Progenitor cell of endocrine pancreas (in vitro differentiated cells): Measurements from ENCODE around the gene PANX1. TPM values are rescaled to one million over a fixed set of nuclear protein-coding genes. Genes with fewer than 3 reads are reported as not detected.

Experiments used
- DNase-seq: peaks from one replicate; pipeline ENCODE4 v3.0.0; 2021; ENCODE audit warnings: low spot score; ENCODE audit not compliant: unreplicated experiment
- H3K27ac Mint-ChIP-seq: 2 replicates; pipeline ENCODE4 v1.8.0; 2021; ENCODE audit warnings: mild to moderate bottlenecking, moderate library complexity, mixed read lengths
- H3K27me3 Mint-ChIP-seq: 2 replicates; pipeline ENCODE4 v1.8.0; 2021; ENCODE audit warnings: mixed read lengths
- H3K36me3 Mint-ChIP-seq: 2 replicates; pipeline ENCODE4 v1.8.0; 2022; ENCODE audit warnings: mixed read lengths; ENCODE audit not compliant: insufficient read depth
- H3K4me1 Mint-ChIP-seq: 2 replicates; pipeline ENCODE4 v1.8.0; 2021; ENCODE audit warnings: low read depth, mixed read lengths
- H3K4me3 Mint-ChIP-seq: 2 replicates; pipeline ENCODE4 v1.8.0; 2021; ENCODE audit warnings: low read depth, mild to moderate bottlenecking, moderate library complexity, mixed read lengths
- H3K9me3 Mint-ChIP-seq: 2 replicates; pipeline ENCODE4 v1.8.0; 2021; ENCODE audit warnings: low read depth, mixed read lengths
- CTCF ChIP-seq: fragments of 200-600 bp; sonication (generic); IDR thresholded peaks from one replicate; pipeline ENCODE4 v1.5.0; 2021; ENCODE audit warnings: antibody characterized with exemption, mild to moderate bottlenecking; ENCODE audit not compliant: unreplicated experiment
- total RNA-seq: library from RNA; stranded (reverse); gene quantifications from 2 replicates; pipeline ENCODE4 v1.2.1, GENCODE V29; 2021

PANX1 gene
- total RNA-seq, 1 donor from 2014 or later = 31.9 TPM

- H3K27ac Mint-ChIP-seq = no peak overlapping the region
- no peaks in the 10 kb centered on the region for H3K4me1 Mint-ChIP-seq
Measured at GRCh38 chr11:94133752-94134151, 5.1 kb downstream of the PANX1 start.

GRCh38 chr11:94134651-94135512 is 6.2 kb downstream of the PANX1 start:
- Mint-ChIP-seq H3K9me3 (no peaks in the 10 kb centered on the region), H3K27me3 (no peaks in the 10 kb centered on the region), H3K36me3 (peaks cover 1% of the 10 kb centered on the region), H3K27ac (peak overlapping the region; percentile 45), H3K4me1 (peaks cover 6% of the 10 kb centered on the region), H3K4me3 (no peak overlapping the region)
- DNase-seq = no peak
- no peak for TF ChIP-seq CTCF

More at GRCh38 chr11:94133752-94134151, 5.1 kb downstream of the PANX1 start:
- no peak overlapping the region for H3K4me3 Mint-ChIP-seq
- peaks cover 1% of the 10 kb centered on the region for H3K36me3 Mint-ChIP-seq
- H3K27me3 Mint-ChIP-seq = no peaks in the 10 kb centered on the region
- no peaks in the 10 kb centered on the region for H3K9me3 Mint-ChIP-seq
- no peak for TF ChIP-seq CTCF
- no peak for DNase-seq

GRCh38 chr11:94139416-94139815 is 10.8 kb downstream of the PANX1 start:
- Mint-ChIP-seq H3K36me3 (peaks cover 1% of the 10 kb centered on the region), H3K4me1 (peaks cover 19% of the 10 kb centered on the region), H3K9me3 (no peaks in the 10 kb centered on the region), H3K4me3 (no peak overlapping the region), H3K27ac (no peak overlapping the region), H3K27me3 (no peaks in the 10 kb centered on the region)
- no peak for TF ChIP-seq CTCF
- DNase-seq = no peak

- H3K27ac Mint-ChIP-seq = no peak overlapping the region
Measured at GRCh38 chr11:94140154-94140655, 11.6 kb downstream of the PANX1 start.

More at GRCh38 chr11:94140154-94140655, 11.6 kb downstream of the PANX1 start:
- Mint-ChIP-seq H3K4me3 (no peak overlapping the region), H3K27me3 (no peaks in the 10 kb centered on the region), H3K4me1 (peaks cover 19% of the 10 kb centered on the region), H3K9me3 (no peaks in the 10 kb centered on the region), H3K36me3 (peaks cover 1% of the 10 kb centered on the region)
- no peak for TF ChIP-seq CTCF
- no peak for DNase-seq
